Body of pancreas (tissue), 4 donors: ENCODE results near the gene GALNT14. TPM values are rescaled to one million over a fixed set of nuclear protein-coding genes. Genes with fewer than 3 reads are reported as not detected.

ENCODE experiments used
- ATAC-seq: fragments of 150-250 bp; one replicate; pipeline ENCODE4 v1.9.1; 2016
- DNase-seq, 4 donors: peaks; one replicate each; pipeline ENCODE4 v3.0.0-alpha.2; 2019
- H3K27ac ChIP-seq, 4 donors: fragments of 200-600 bp; sonication (generic); 1 replicate in 3 of 4; 2 replicates in 1 of 4; pipeline versions ENCODE4 v1.5.1 to v1.6.1; 2016 to 2019; ENCODE audit warnings: mild to moderate bottlenecking in 1 of 4, mixed read lengths in 1 of 4, moderate library complexity in 1 of 4
- H3K27me3 ChIP-seq, 2 donors: fragments of 200-600 bp; sonication (generic); one replicate each; pipeline ENCODE4 v1.6.0; 2016; ENCODE audit warnings: mild to moderate bottlenecking in 1 of 2
- H3K36me3 ChIP-seq, 2 donors: fragments of 200-600 bp; sonication (generic); replicated peaks in 1 of 2; 2 replicates each; pipeline ENCODE4 v1.5.1; 2016; ENCODE audit warnings: low read depth in 2 of 2; ENCODE audit not compliant: insufficient read depth in 1 of 2
- H3K4me1 ChIP-seq: fragments of 200-600 bp; sonication (generic); one replicate; pipeline ENCODE4 v1.6.0; 2016
- H3K4me3 ChIP-seq, 2 donors: fragments of 200-600 bp; sonication (generic); 1 replicate in 1 of 2; 2 replicates in 1 of 2; pipeline ENCODE4 v1.5.1; 2016 to 2019
- H3K9me3 ChIP-seq, 3 donors: fragments of 200-600 bp; sonication (generic); 1 replicate in 2 of 3; 2 replicates in 1 of 3; pipeline ENCODE4 v1.5.1; 2016
- POLR2A ChIP-seq, 3 donors: fragments of 450-650 bp; IDR thresholded peaks; one replicate each; pipeline ENCODE4 v1.6.1; 2016; ENCODE audit warnings: antibody characterized with exemption in 3 of 3, mild to moderate bottlenecking in 2 of 3
- WGBS, 2 donors: methylation state at CpG; one replicate each; pipeline ENCODE4 v1.1.5; 2017; 5-methylcytosine and 5-hydroxymethylcytosine counted together
- intact Hi-C: fragments of 100-400 bp; cut with DNase I; formaldehyde crosslinking; loops from one replicate; pipeline ENCODE4 v1.15.1; 2023
- total RNA-seq, 2 donors: library from RNA; depleted of rRNA; stranded (reverse); fragments of >200 nt; gene quantifications; one replicate each; pipeline ENCODE4 v1.1.0, GENCODE V29; 2016
- TF ChIP-seq, protein P1 (sequence below), 7 experiments: fragments of 450-650 bp in 4 of 7; fragments of 200-600 bp in 3 of 7; sonication (generic) in 3 of 7; IDR thresholded peaks; one replicate each; pipeline ENCODE4 v1.5.1; 2016 to 2019; ENCODE audit warnings: antibody characterized with exemption in 7 of 7

The GALNT14 gene
- total RNA-seq, 2 donors from 2014 or later: 2.6 to 6.7 TPM

DNA sequence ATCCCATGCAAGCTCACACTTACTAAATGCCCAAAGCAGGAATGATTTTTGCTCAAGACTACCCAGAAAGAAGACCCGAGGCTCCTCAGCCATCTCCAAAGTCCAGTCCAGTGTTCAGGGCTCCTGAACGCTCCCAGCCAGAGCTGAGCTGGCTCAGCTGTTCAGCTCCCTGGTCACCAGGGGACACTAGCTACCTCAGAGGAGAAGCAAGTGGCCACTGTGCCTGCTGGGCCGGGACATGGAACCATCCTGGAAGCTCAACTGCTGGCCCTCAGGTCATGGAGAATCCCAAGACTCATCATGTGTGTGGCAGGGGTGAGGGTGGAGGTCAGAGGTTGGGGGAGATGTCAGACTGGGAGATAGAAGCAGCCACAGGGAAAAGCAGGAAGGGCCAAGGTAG lies 89.0 kb downstream of the GALNT14 start:
- no peaks in the 10 kb centered on the region for H3K9me3 ChIP-seq
- intact Hi-C loops: no loop called here
- H3K27ac ChIP-seq: no peak overlapping the region
- WGBS, 2 donors: 76% methylated on average over 3 of the region's 3 CpGs; no CpG with 5 or more reads in 1 of the 2 donors
- no peak for TF ChIP-seq POLR2A (IDR thresholded peaks at IDR 0.05)
- TF ChIP-seq, protein P1, sequence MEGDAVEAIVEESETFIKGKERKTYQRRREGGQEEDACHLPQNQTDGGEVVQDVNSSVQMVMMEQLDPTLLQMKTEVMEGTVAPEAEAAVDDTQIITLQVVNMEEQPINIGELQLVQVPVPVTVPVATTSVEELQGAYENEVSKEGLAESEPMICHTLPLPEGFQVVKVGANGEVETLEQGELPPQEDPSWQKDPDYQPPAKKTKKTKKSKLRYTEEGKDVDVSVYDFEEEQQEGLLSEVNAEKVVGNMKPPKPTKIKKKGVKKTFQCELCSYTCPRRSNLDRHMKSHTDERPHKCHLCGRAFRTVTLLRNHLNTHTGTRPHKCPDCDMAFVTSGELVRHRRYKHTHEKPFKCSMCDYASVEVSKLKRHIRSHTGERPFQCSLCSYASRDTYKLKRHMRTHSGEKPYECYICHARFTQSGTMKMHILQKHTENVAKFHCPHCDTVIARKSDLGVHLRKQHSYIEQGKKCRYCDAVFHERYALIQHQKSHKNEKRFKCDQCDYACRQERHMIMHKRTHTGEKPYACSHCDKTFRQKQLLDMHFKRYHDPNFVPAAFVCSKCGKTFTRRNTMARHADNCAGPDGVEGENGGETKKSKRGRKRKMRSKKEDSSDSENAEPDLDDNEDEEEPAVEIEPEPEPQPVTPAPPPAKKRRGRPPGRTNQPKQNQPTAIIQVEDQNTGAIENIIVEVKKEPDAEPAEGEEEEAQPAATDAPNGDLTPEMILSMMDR (IDR thresholded peaks at IDR 0.05): no peak
- DNase-seq (no peak), ATAC-seq (no peak)
- H3K4me1 ChIP-seq: no peaks in the 10 kb centered on the region
- H3K36me3 ChIP-seq: no peaks in the 10 kb centered on the region
- H3K4me3 ChIP-seq: no peak overlapping the region
- no peaks in the 10 kb centered on the region for H3K27me3 ChIP-seq

DNA sequence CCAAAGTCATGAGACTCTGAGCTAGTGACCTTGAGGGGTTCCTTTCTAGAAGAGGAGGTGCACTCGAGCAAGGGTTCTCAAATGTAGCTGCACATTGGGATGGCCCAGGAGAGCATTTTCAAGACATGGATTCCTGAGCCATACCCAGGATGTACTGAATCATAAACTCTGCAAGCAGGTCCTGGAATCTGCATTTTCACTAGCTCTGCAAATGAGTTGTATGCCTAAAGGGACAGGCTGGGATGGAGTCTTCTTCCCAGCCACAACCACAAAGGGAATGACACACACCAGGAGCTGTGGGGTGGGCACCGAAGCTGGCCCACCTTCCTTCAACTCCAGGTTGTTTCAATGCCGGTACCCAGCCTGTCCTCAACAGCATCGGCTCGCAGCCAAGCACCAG lies 90.6 kb downstream of the GALNT14 start:
- ATAC-seq: no peak

DNA sequence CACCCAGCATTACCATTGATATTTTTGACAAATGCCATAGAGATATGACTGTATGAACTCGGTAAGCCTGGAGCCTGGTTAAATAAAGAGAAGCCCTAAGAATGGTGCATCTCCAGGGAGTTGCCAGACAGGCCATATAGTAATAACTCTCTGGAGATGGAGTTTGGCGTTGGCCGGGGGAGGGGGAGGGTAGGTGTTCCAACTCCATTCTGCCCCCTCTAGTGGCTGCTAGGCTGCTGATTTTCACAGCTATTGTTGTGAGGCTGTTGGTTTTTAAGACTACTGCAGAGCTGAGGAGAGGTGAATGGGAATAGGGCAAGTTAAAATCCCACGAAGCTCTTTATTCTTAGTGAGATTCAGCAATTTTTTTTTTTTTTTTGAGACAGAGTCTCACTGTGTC lies 99.9 kb downstream of the GALNT14 start:
- no peak for ATAC-seq
- no peak overlapping the region for H3K27ac ChIP-seq

More for the DNA sequence above, 90.6 kb downstream of the GALNT14 start:
- Histone ChIP-seq H3K36me3 (no peaks in the 10 kb centered on the region), H3K27me3 (no peaks in the 10 kb centered on the region), H3K4me3 (no peak overlapping the region), H3K27ac (no peak overlapping the region), H3K9me3 (no peaks in the 10 kb centered on the region), H3K4me1 (no peaks in the 10 kb centered on the region)
- 63 to 67% methylated on average over 5 of the region's 5 CpGs for WGBS, 2 donors
- no peak for TF ChIP-seq POLR2A (IDR thresholded peaks at IDR 0.05)
- TF ChIP-seq, protein P1 (IDR thresholded peaks at IDR 0.05): no peak
- intact Hi-C loops: no loop called here
- DNase-seq: no peak

DNA sequence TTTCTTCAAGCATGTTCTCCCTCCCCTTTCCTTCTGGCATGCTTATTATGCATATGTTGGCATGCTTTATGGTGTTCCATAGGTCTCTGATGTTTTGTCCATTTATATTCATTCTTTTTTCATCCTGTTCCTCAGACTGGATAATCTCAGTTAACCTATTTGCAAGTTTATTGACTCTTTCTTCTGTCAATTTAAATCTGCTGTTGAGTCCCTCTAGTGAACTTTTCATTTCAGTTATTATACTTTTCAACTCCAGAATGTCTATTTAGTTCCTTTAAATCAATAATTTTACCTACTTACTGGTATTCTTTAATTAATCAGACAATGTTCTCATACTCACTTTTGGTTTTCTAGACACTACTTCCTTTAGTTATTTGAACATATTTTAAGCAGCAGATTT lies 101.2 kb downstream of the GALNT14 start:
- DNase-seq: no peak
- intact Hi-C loops: no loop called here
- TF ChIP-seq POLR2A (IDR thresholded peaks at IDR 0.05): no peak
- TF ChIP-seq, protein P1 (IDR thresholded peaks at IDR 0.05): no peak
- Histone ChIP-seq H3K4me3 (no peak overlapping the region), H3K27me3 (no peaks in the 10 kb centered on the region), H3K36me3 (no peaks in the 10 kb centered on the region), H3K9me3 (peaks cover 0 to 7% (median 0%) of the 10 kb centered on the region in 3 donors), H3K27ac (no peak overlapping the region), H3K4me1 (no peaks in the 10 kb centered on the region)
- ATAC-seq: no peak

More for the DNA sequence above, 99.9 kb downstream of the GALNT14 start:
- no peaks in the 10 kb centered on the region for H3K27me3 ChIP-seq
- no peak for TF ChIP-seq POLR2A (IDR thresholded peaks at IDR 0.05)
- TF ChIP-seq, protein P1 (IDR thresholded peaks at IDR 0.05): no peak
- DNase-seq: no peak
- intact Hi-C loops: no loop called here
- H3K4me3 ChIP-seq: no peak overlapping the region
- peaks cover 0 to 7% (median 0%) of the 10 kb centered on the region in 3 donors for H3K9me3 ChIP-seq
- 71 to 75% methylated on average over 4 of the region's 4 CpGs for WGBS, 2 donors
- H3K4me1 ChIP-seq: no peaks in the 10 kb centered on the region
- no peaks in the 10 kb centered on the region for H3K36me3 ChIP-seq

DNA sequence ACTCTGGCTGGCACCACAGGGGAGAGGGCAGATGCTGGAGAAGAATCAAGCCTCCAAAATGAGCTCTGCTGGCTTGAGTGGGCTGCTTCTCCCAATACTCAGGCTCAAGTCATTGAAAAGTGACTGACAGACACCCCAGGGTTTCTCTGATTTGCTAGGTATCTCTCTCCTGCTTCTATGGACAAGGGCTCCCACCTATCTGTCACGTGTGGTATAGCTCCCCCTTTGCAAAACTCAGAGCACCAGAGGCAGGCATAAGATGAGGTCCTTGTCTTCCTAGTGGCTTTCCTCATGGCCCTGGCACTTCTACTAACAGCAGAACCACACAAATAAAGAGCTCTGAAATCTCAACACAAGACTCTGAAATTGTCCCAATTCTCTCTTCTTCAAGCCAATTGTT lies 105.2 kb downstream of the GALNT14 start:
- Histone ChIP-seq H3K9me3 (peaks cover 0 to 7% (median 0%) of the 10 kb centered on the region in 3 donors), H3K4me3 (no peak overlapping the region), H3K36me3 (no peaks in the 10 kb centered on the region), H3K4me1 (no peaks in the 10 kb centered on the region), H3K27ac (no peak overlapping the region), H3K27me3 (no peaks in the 10 kb centered on the region)
- no peak for ATAC-seq
- no peak for DNase-seq
- TF ChIP-seq POLR2A (IDR thresholded peaks at IDR 0.05): no peak
- TF ChIP-seq, protein P1 (IDR thresholded peaks at IDR 0.05): no peak
- intact Hi-C loops: no loop called here
- 9 to 15% methylated on average over 1 of the region's 1 CpG for WGBS, 2 donors
